GM19240 (cell line): ENCODE results near the gene LRCH1.

Source experiments
- DNase-seq: peaks from one replicate; pipeline ENCODE4 v3.0.0; 2011; ENCODE audit warnings: low spot score; ENCODE audit not compliant: insufficient read length

LRCH1 gene

GRCh38 chr13:46637213-46637612, 84.2 kb downstream of the LRCH1 start:
- DNase-seq = no peak

GRCh38 chr13:46638262-46638661, 85.3 kb downstream of the LRCH1 start:
- no peak for DNase-seq

DNA sequence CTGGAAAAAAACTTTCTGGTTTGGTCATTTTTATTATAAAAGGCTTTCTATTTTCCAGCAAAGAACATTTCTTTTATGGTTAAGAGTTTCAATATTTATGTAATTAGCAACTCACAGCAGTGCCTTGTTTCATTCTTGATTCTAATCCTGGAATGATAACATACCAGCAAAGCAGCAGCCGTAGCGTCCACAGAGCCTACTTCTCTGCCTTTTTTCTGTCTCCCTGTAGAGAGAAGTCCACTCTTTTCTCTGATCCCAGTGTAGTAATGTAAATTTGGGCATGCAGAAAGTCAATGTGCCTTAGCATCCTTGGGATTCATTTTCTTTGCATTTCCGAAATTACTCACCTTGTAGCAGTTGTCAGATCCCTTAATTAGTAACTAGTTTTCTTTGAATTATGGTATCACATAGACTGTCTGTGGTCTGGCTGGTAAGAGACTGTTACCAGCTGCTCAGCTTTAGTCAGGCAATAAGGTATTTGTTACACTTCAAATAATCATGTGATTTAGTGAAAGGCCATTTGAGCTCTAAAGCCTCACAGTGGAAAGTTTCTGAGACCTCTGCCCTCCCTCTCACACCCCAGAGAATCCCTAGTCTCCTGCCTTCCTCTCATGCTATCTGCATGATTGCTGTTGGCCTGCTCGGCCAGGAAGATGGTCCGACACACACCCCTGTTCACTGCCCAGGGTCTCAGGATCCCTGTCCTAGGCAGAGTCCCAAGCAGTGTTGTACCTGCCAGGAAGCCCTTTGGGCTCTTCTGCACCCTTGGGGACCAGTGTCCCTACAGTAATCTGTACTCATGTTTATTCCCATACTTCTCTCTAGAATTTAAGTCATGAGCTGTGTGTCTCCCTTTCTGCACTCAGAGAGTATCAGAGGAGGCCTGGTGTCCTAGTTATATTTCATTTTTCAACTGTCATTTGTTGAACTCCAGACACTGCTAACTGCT, 86.3 kb downstream of the LRCH1 start:
- DNase-seq = no peak

GRCh38 chr13:46640843-46641242, 87.9 kb downstream of the LRCH1 start:
- DNase-seq = no peak

DNA sequence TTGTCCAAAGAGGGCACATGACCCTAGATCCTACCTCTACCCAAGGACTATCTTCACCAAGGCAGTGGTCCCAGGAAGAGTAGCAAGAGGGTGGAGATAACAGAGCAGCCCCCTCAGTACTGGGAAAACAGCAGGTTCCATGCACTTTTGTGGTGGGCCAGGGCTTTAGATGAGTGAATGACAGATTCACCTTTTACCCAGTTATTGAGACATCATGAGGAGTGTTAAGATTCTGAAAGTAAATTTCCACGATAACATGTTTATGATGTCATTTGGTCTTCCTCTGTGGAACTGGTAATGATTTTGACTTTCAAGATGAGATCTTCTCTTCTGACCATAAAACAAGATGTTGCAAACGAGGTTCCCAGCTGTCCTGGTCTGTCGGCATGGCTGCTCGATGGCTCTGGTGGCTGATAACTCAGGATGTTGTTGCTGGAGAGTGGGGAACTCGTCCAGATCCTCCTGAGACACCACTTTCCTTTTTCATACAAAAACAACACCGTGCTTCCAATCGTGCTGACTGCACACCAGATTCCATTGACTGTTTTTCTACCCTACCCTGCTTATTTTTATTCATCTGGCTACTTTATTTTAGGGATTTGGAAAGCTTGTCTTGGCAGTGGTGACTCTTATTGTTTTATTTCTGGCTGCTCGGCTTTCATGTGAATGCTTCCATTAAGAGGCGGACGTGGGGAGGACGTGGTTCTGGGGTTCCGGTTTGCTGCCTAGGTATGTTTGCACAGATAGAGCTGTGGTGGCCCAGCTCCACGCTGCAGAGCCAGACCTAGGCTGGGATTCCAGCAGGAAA, 88.5 kb downstream of the LRCH1 start:
- DNase-seq = no peak

- no peak for DNase-seq
These were observed 89.3 kb downstream of the LRCH1 start for GRCh38 chr13:46642254-46642653.

GRCh38 chr13:46643165-46643777, 90.3 kb downstream of the LRCH1 start:
- DNase-seq = no peak

- no peak for DNase-seq
These were observed 91.8 kb downstream of the LRCH1 start for GRCh38 chr13:46644816-46645215.

GRCh38 chr13:46647512-46648065, 94.6 kb downstream of the LRCH1 start:
- DNase-seq = no peak

- no peak for DNase-seq
These were observed 95.2 kb downstream of the LRCH1 start for GRCh38 chr13:46648166-46648607.

DNA sequence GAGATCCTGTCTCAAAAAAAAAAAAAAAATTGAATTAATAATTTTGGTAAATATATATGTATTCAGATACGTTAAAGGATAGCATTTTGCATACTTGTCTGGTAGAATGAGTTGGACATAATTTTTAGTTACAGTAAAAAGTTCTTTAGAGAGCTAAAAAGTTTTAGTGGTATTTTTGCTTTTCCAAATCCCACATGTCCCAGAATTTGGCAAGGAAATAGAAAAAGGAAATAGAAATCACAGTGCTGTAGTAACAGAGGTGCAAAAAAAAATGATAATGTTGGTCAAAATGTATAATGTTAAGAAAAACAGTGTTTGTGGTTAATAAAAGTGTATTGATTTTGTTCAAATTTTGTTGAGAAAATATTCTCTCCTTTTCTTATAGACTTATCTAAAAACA, 96.8 kb downstream of the LRCH1 start:
- no peak for DNase-seq

- DNase-seq = no peak
These were observed 102.0 kb downstream of the LRCH1 start for GRCh38 chr13:46654951-46655350.

DNA sequence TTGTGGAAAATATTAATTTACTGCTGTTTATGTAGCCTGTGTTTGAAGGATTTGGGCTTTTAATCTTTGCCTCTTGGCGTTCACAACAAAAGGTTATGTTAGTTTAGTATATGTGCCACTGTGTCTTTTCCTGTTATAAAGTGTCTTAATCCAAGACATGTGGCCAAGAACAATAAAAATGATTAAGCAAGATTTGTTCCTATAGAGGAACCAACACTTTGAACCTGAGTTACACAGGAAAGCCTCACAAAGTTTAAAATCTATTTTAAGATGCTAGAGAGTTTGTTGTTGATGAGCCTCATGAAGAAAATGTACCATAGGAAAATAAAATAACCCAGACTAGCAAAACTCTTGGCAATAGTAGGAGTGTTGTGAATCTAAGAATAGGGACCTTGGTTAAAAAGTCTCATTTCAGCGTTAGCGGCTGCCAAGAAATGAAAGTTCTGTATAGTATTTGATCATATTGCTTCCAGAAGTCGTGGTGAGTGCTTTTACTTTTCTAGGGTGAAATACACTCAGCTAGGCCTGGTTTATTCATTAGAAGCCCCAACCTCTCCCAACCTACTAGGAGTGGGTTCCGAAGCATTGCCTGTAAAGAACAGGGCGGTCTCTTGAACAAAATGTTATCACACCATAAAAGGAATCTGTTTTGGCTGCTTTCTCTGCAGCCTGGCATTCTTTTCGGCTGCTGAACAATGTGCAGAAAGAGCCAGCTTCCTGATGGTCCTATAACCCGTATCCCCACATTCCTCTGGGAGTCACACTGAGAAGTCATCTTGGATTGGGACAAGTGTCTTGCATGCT, 102.6 kb downstream of the LRCH1 start:
- no peak for DNase-seq

DNA sequence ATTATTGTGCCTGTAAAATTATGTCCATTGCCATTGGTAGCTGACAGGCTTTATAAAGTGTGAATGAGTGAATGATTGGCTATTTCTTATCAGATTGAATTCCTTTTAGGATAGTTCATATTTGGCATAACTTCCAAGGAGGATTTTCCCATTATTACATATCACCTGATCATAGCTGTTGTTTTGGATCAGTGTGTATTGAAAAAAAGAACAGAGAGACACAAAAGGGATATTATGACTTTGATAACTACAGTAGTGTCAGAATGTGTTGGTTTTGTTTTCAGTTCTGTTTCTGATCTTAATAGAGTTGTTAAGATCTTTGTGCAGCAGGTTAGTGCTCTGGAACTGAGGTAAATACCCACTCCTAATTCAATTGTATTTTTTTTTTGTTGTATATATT, 103.8 kb downstream of the LRCH1 start:
- no peak for DNase-seq

GRCh38 chr13:46659413-46660065, 106.6 kb downstream of the LRCH1 start:
- no peak for DNase-seq

GRCh38 chr13:46660416-46660815, 107.4 kb downstream of the LRCH1 start:
- DNase-seq = no peak

DNA sequence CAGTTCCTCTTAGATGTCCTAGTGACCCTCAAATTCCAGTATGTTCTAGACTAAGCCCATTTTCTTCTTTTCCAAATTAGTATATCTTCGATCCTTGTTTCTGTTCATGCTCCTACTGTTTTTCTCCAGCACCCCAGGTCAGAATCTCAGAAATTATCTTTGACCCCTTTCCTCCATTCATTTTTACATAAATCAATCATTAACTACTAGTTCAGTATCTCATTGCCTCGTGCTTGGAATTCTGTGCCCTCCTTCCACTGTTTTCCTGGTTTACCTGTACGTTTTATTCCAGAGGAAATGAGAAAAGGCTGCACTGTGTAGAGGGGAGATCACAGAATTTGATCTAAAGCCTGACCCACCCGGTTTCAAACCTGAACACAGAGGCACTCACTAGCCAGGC, 107.9 kb downstream of the LRCH1 start:
- no peak for DNase-seq

DNA sequence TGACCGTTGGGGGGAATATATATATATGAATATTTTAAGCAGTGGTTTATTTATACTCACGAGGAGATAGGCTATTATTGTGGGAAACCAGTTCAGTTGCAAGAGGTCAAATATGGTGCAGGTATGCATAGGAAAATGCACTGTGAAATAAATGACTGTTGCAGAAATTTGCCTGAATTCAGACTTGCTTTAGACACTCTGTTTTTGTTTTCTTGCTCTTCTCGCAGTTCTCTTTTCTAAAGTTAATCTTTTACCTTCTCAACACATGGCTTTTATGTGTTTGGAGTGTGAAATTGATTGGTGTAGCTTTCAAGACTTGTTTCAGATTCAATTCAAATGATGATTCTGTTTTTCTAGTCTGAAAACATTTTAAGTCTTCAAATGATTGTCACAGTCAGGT, 109.7 kb downstream of the LRCH1 start:
- DNase-seq = no peak

DNA sequence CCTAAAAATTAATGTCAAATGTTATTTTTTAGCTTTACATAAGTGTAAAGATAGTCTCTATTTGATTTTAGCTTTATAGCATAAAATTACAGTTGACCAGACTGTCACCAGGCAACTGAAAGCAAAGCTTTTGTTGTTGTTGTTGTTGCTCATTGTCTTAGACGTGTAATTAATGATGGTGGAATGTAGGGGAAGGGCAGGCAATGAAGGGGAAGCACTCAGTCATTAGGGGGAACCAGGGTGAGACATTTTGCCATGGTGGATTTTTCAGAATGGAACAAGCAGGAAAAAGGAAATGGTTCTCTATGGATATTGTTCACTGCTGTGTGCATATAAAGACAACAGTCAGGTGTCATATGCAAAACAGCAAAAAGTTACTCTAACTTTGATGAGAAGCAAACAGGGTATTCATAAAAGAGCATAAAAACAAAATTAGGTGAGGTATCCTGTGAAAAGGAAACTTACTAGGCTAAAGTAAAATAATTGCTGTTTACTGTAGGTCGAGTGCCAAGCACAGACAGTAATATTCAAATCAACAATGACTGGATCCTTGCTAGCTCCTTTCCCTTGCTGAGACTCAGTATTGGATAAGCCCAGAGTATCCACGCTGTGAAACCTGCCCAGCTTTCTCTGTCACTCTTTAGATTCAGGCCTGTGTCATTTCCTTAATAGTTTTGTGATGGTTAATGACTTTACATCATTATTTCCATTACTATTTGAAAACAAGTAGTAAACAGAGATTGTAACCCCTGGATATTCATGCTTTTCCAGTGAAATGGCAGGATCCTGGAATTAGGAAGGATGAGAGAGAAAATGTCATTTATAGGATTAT, 110.5 kb downstream of the LRCH1 start:
- no peak for DNase-seq
